HL-60 (cell line): ENCODE measurements around the gene STIMATE.

Experiments used
- CTCF ChIP-seq: IDR thresholded peaks from one replicate; pipeline ENCODE4 v1.5.1; 2011; ENCODE audit warnings: low read length, control low read depth, inconsistent platforms; ENCODE audit not compliant: insufficient read depth
- GABPA ChIP-seq: IDR thresholded peaks from 2 replicates; pipeline ENCODE4 v1.6.1; 2012; ENCODE audit warnings: low read depth
- REST ChIP-seq: IDR thresholded peaks from 2 replicates; pipeline ENCODE4 v1.6.1; 2012; ENCODE audit warnings: low read depth; ENCODE audit not compliant: insufficient replicate concordance

GRCh38 chr3:52874160-52874701, 23.1 kb downstream of the STIMATE start:
- TF ChIP-seq CTCF (no peak), REST (no peak), GABPA (no peak)
